Activated T-cell treated with anti-CD3 and anti-CD28 coated beads, Interleukin-2, amount 50 U/mL, for 48 hours (primary cell): ENCODE results near the gene FAM153A.
"Not testable (repeated sequence)": the region's sequence is repeated elsewhere in the genome, so short reads cannot be mapped to it uniquely, and the experiment has no call there.

Source experiments
- DNase-seq, 2 experiments: peaks; one replicate each; pipeline ENCODE4 v3.0.0-alpha.2; 2020

The FAM153A gene

GRCh38 chr5:177782792-177783633 is at the start of gene FAM153A:
Gene FAM153A (minus strand): TSS chr5:177782899.
- not testable (repeated sequence) for DNase-seq

- not testable (repeated sequence) for DNase-seq
Observed at GRCh38 chr5:177832287-177832686, 49.6 kb upstream of the FAM153A start.

GRCh38 chr5:177826073-177826472 is 43.4 kb upstream of the FAM153A start:
- DNase-seq = not testable (repeated sequence)

- not testable (repeated sequence) for DNase-seq
Observed at GRCh38 chr5:177824776-177825175, 42.1 kb upstream of the FAM153A start.

GRCh38 chr5:177822489-177822888 is 39.8 kb upstream of the FAM153A start:
- DNase-seq = not testable (repeated sequence)

GRCh38 chr5:177819664-177820063 is 37.0 kb upstream of the FAM153A start:
- not testable (repeated sequence) for DNase-seq

GRCh38 chr5:177812814-177813425 is 30.2 kb upstream of the FAM153A start:
- not testable (repeated sequence) for DNase-seq

- not testable (repeated sequence) for DNase-seq
Observed at GRCh38 chr5:177812160-177812743, 29.6 kb upstream of the FAM153A start.

GRCh38 chr5:177809209-177809913 is 26.7 kb upstream of the FAM153A start:
- DNase-seq = peak; percentile 40 to 61

- not testable (repeated sequence) for DNase-seq
Observed at GRCh38 chr5:177808420-177808819, 25.7 kb upstream of the FAM153A start.

GRCh38 chr5:177807265-177807664 is 24.6 kb upstream of the FAM153A start:
- not testable (repeated sequence) for DNase-seq

- not testable (repeated sequence) for DNase-seq
Observed at GRCh38 chr5:177801427-177801826, 18.7 kb upstream of the FAM153A start.

GRCh38 chr5:177798237-177798840 is 15.6 kb upstream of the FAM153A start:
- DNase-seq = not testable (repeated sequence)

- not testable (repeated sequence) for DNase-seq
Observed at GRCh38 chr5:177793272-177793671, 10.6 kb upstream of the FAM153A start.

- not testable (repeated sequence) for DNase-seq
Observed at GRCh38 chr5:177791649-177792048, 8.9 kb upstream of the FAM153A start.

- not testable (repeated sequence) for DNase-seq
Observed at GRCh38 chr5:177782169-177782568, 530 bp downstream of the FAM153A start.

GRCh38 chr5:177771206-177771605 is 11.5 kb downstream of the FAM153A start:
- not testable (repeated sequence) for DNase-seq

GRCh38 chr5:177770646-177771045 is 12.1 kb downstream of the FAM153A start:
- DNase-seq = not testable (repeated sequence)

- DNase-seq = not testable (repeated sequence)
Observed at GRCh38 chr5:177763737-177764508, 18.8 kb downstream of the FAM153A start.

- not testable (repeated sequence) for DNase-seq
Observed at GRCh38 chr5:177760954-177761353, 21.7 kb downstream of the FAM153A start.

GRCh38 chr5:177747354-177747753 is 35.3 kb downstream of the FAM153A start:
- not testable (repeated sequence) for DNase-seq

GRCh38 chr5:177724858-177725257 is 57.8 kb downstream of the FAM153A start:
- DNase-seq = not testable (repeated sequence)
